GM23338 (cell line): ENCODE measurements around the gene MUCL3. TPM values are rescaled to one million over a fixed set of nuclear protein-coding genes. Genes with fewer than 3 reads are reported as not detected.

ENCODE experiments used
- ATAC-seq: fragments of 200-7000 bp; cut with Tn5 transposase; 3 replicates; pipeline ENCODE4 v1.9.1; 2020
- DNase-seq: peaks from one replicate; pipeline ENCODE4 v3.0.0-alpha.2; 2015; ENCODE audit warnings: low spot score
- H2AFZ ChIP-seq: fragments of 200-600 bp; sonication (generic); 2 replicates; pipeline ENCODE4 v1.8.0; 2016; ENCODE audit warnings: antibody characterized with exemption, mild to moderate bottlenecking, moderate library complexity
- H3F3A ChIP-seq: fragments of 200-600 bp; sonication (generic); replicated peaks from 2 replicates; pipeline ENCODE4 v1.8.0; 2017; ENCODE audit warnings: antibody characterized with exemption, mixed run types, low read depth
- H3K27ac ChIP-seq: fragments of 200-600 bp; sonication (generic); 2 replicates; pipeline ENCODE4 v1.6.1; 2016; ENCODE audit warnings: low read depth
- H3K27me3 ChIP-seq: fragments of 200-600 bp; sonication (generic); 2 replicates; pipeline ENCODE4 v1.8.0; 2016; ENCODE audit warnings: mild to moderate bottlenecking, mixed run types, moderate library complexity; ENCODE audit not compliant: insufficient read depth
- H3K36me3 ChIP-seq: fragments of 200-600 bp; sonication (generic); 2 replicates; pipeline ENCODE4 v1.8.0; 2016; ENCODE audit warnings: mild to moderate bottlenecking; ENCODE audit not compliant: insufficient read depth
- H3K4me1 ChIP-seq: fragments of 200-600 bp; sonication (generic); 2 replicates; pipeline ENCODE4 v1.8.0; 2016; ENCODE audit warnings: mild to moderate bottlenecking, moderate library complexity; ENCODE audit not compliant: insufficient read depth
- H3K4me2 ChIP-seq: fragments of 200-600 bp; sonication (generic); 2 replicates; pipeline ENCODE4 v1.7.1; 2017; ENCODE audit warnings: mixed run types
- H3K4me3 ChIP-seq: fragments of 200-600 bp; sonication (generic); 2 replicates; pipeline ENCODE4 v1.6.1; 2016; ENCODE audit warnings: mixed run types
- H3K79me2 ChIP-seq: fragments of 200-600 bp; sonication (generic); replicated peaks from 2 replicates; pipeline ENCODE4 v1.8.0; 2017; ENCODE audit warnings: mild to moderate bottlenecking; ENCODE audit not compliant: insufficient read depth
- H3K9me2 ChIP-seq: fragments of 200-600 bp; sonication (generic); 2 replicates; pipeline ENCODE4 v1.8.0; 2017; ENCODE audit not compliant: insufficient read depth
- H4K20me1 ChIP-seq: fragments of 200-600 bp; sonication (generic); replicated peaks from 2 replicates; pipeline ENCODE4 v1.8.0; 2017; ENCODE audit warnings: mild to moderate bottlenecking; ENCODE audit not compliant: insufficient read depth
- H3K27ac Mint-ChIP-seq: 2 replicates; pipeline ENCODE4 v1.8.0; 2020; ENCODE audit warnings: inconsistent platforms, mild to moderate bottlenecking, moderate library complexity, mixed read lengths
- H3K27me3 Mint-ChIP-seq: 3 replicates; pipeline ENCODE4 v1.8.0; 2022; ENCODE audit warnings: low read depth, mild to moderate bottlenecking, moderate library complexity, mixed read lengths, inconsistent platforms; ENCODE audit not compliant: insufficient read depth, poor library complexity
- H3K36me3 Mint-ChIP-seq: 3 replicates; pipeline ENCODE4 v1.8.0; 2021; ENCODE audit warnings: low read depth, mild to moderate bottlenecking, inconsistent platforms, moderate library complexity, mixed read lengths
- H3K4me1 Mint-ChIP-seq: 3 replicates; pipeline ENCODE4 v1.8.0; 2020; ENCODE audit warnings: mild to moderate bottlenecking, inconsistent platforms, mixed read lengths
- H3K4me3 Mint-ChIP-seq: 3 replicates; pipeline ENCODE4 v1.8.0; 2021; ENCODE audit warnings: moderate library complexity, mild to moderate bottlenecking, inconsistent platforms, mixed read lengths
- H3K9me3 Mint-ChIP-seq: 3 replicates; pipeline ENCODE4 v1.8.0; 2020; ENCODE audit warnings: moderate library complexity, mild to moderate bottlenecking, inconsistent platforms, mixed read lengths
- EZH2phosphoT487 ChIP-seq: fragments of 200-600 bp; sonication (generic); IDR thresholded peaks from one replicate; pipeline ENCODE4 v1.8.1; 2018; ENCODE audit warnings: antibody characterized with exemption; ENCODE audit not compliant: unreplicated experiment
- NANOG ChIP-seq: IDR thresholded peaks from 2 replicates; pipeline ENCODE4 v1.6.1; 2016; ENCODE audit warnings: antibody characterized with exemption, borderline replicate concordance
- POLR2AphosphoS5 ChIP-seq: IDR thresholded peaks from 2 replicates; pipeline ENCODE4 v1.6.1; 2016; ENCODE audit warnings: antibody characterized with exemption, low read depth
- STAT1 ChIP-seq: IDR thresholded peaks from one replicate; pipeline ENCODE4 v1.6.1; 2016; ENCODE audit warnings: antibody characterized with exemption; ENCODE audit not compliant: unreplicated experiment
- ZNF114 ChIP-seq: fragments of 250-450 bp; sonication (Bioruptor Pico); IDR thresholded peaks from 2 replicates; pipeline ENCODE4 v1.5.0; 2020; ENCODE audit warnings: mild to moderate bottlenecking, moderate library complexity
- ZNF331 ChIP-seq: fragments of 250-450 bp; sonication (Bioruptor Pico); IDR thresholded peaks from 2 replicates; pipeline ENCODE4 v1.5.0; 2020; ENCODE audit warnings: low read depth, mild to moderate bottlenecking, moderate library complexity
- polyA plus RNA-seq: library from polyadenylated mRNA; unstranded; fragments of >200 nt; fragmentation: Nextera tagmentation; extraction: Ambion mirVana; gene quantifications from 2 replicates; pipeline ENCODE4 v1.2.1, GENCODE V29; 2016
- total RNA-seq: library from RNA; depleted of rRNA; stranded (reverse); fragments of >200 nt; shearing (Covaris generic); gene quantifications from 2 replicates; pipeline ENCODE4 v1.2.3, GENCODE V29; 2014
- TF ChIP-seq, protein P1 (sequence below): IDR thresholded peaks from 2 replicates; pipeline ENCODE4 v1.6.1; 2016; ENCODE audit warnings: antibody characterized with exemption
- TF ChIP-seq, protein P2 (sequence below): IDR thresholded peaks from one replicate; pipeline ENCODE4 v1.6.1; 2018; ENCODE audit warnings: antibody characterized with exemption; ENCODE audit not compliant: unreplicated experiment

The MUCL3 gene
- total and polyA plus RNA-seq, 2 experiments from 2014 or later: 0.32 TPM; not detected in 1

DNA sequence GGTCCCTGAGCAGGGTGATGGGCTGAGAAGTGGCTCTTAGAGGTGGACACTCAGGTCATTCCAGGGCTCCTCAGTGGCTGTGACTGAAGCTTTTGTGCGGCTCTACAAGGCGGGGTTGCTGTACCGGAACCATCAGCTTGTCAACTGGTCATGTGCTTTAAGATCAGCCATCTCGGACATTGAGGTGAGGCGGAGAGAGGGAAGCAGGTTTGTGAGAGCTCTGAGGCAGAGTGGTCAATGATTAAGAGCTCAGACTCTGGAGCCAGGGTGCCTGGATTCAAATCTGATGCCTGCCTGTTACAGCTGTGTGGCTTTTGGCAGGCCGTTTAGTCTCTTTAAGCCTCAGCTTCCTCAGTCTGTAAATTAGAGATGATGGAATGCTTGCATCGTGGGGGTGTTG is 23.7 kb upstream of the MUCL3 start:
- Histone ChIP-seq H3F3A (0 out of 2 replicates have a peak, but pooled peaks cover 17% of the 10 kb centered on the region), H3K4me3 (no peak overlapping the region), H3K4me2 (no peak overlapping the region), H3K27me3 (no peaks in the 10 kb centered on the region), H4K20me1 (no peaks in the 10 kb centered on the region), H3K9me2 (no peaks in the 10 kb centered on the region), H3K27ac (no peak overlapping the region), H3K36me3 (peaks cover 7% of the 10 kb centered on the region; the same call in 1 of the 2 replicates), H3K79me2 (no peaks in the 10 kb centered on the region), H2AFZ (no peak overlapping the region), H3K4me1 (peaks cover 8% of the 10 kb centered on the region; the same call in 1 of the 2 replicates)
- H3K36me3 Mint-ChIP-seq: peaks cover 64% of the 10 kb centered on the region
- H3K27me3 Mint-ChIP-seq: peaks cover 18% of the 10 kb centered on the region
- H3K27ac Mint-ChIP-seq: no peak overlapping the region
- no peak overlapping the region for H3K4me3 Mint-ChIP-seq
- H3K4me1 Mint-ChIP-seq: peaks cover 16% of the 10 kb centered on the region
- TF ChIP-seq POLR2AphosphoS5 (no peak), EZH2phosphoT487 (no peak), NANOG (no peak), ZNF114 (no peak)
- DNase-seq: no peak
- no peaks in the 10 kb centered on the region; the same call in 2 of the 3 replicates for H3K9me3 Mint-ChIP-seq
- no peak for ATAC-seq

DNA sequence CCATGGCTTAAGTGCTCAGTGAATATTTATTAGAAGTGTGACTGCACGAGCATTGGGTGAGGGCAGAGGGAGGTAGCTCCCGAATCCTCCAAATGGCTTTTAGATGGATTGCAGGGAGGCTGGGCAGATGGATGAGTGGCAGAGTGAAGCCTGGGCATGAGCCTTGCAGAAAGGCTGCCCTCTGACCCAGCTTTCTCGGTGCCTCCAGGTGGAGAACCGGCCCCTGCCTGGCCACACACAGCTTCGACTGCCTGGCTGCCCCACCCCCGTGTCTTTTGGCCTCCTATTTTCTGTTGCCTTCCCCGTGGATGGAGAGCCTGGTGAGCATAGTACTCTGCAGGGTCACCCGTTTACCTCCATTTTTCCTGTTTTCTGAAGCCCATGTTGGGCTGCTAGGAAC is 23.3 kb upstream of the MUCL3 start:
- TF ChIP-seq POLR2AphosphoS5 (no peak), ZNF331 (CRISPR knock-in tag) (no peak), STAT1 (no peak), ZNF114 (no peak)
- TF ChIP-seq, protein P1, sequence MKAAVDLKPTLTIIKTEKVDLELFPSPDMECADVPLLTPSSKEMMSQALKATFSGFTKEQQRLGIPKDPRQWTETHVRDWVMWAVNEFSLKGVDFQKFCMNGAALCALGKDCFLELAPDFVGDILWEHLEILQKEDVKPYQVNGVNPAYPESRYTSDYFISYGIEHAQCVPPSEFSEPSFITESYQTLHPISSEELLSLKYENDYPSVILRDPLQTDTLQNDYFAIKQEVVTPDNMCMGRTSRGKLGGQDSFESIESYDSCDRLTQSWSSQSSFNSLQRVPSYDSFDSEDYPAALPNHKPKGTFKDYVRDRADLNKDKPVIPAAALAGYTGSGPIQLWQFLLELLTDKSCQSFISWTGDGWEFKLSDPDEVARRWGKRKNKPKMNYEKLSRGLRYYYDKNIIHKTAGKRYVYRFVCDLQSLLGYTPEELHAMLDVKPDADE: no peak
- TF ChIP-seq, protein P2, sequence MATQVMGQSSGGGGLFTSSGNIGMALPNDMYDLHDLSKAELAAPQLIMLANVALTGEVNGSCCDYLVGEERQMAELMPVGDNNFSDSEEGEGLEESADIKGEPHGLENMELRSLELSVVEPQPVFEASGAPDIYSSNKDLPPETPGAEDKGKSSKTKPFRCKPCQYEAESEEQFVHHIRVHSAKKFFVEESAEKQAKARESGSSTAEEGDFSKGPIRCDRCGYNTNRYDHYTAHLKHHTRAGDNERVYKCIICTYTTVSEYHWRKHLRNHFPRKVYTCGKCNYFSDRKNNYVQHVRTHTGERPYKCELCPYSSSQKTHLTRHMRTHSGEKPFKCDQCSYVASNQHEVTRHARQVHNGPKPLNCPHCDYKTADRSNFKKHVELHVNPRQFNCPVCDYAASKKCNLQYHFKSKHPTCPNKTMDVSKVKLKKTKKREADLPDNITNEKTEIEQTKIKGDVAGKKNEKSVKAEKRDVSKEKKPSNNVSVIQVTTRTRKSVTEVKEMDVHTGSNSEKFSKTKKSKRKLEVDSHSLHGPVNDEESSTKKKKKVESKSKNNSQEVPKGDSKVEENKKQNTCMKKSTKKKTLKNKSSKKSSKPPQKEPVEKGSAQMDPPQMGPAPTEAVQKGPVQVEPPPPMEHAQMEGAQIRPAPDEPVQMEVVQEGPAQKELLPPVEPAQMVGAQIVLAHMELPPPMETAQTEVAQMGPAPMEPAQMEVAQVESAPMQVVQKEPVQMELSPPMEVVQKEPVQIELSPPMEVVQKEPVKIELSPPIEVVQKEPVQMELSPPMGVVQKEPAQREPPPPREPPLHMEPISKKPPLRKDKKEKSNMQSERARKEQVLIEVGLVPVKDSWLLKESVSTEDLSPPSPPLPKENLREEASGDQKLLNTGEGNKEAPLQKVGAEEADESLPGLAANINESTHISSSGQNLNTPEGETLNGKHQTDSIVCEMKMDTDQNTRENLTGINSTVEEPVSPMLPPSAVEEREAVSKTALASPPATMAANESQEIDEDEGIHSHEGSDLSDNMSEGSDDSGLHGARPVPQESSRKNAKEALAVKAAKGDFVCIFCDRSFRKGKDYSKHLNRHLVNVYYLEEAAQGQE: no peak
- H3K27me3 Mint-ChIP-seq: peaks cover 21% of the 10 kb centered on the region
- Histone ChIP-seq H3K79me2 (no peaks in the 10 kb centered on the region), H3K27me3 (no peaks in the 10 kb centered on the region), H3K4me2 (no peak overlapping the region), H3K4me3 (no peak overlapping the region), H2AFZ (no peak overlapping the region), H3K9me2 (no peaks in the 10 kb centered on the region), H4K20me1 (no peaks in the 10 kb centered on the region), H3K4me1 (peaks cover 8% of the 10 kb centered on the region; the same call in 1 of the 2 replicates), H3K36me3 (peaks cover 3% of the 10 kb centered on the region; the same call in 1 of the 2 replicates), H3F3A (0 out of 2 replicates have a peak, but pooled peaks cover 17% of the 10 kb centered on the region), H3K27ac (no peak overlapping the region)
- H3K36me3 Mint-ChIP-seq: peaks cover 64% of the 10 kb centered on the region
- ATAC-seq: no peak
- peaks cover 20% of the 10 kb centered on the region for H3K4me1 Mint-ChIP-seq
- peak overlapping the region; percentile 18; the same call in 1 of the 2 replicates for H3K27ac Mint-ChIP-seq
- H3K9me3 Mint-ChIP-seq: no peaks in the 10 kb centered on the region; the same call in 2 of the 3 replicates
- DNase-seq: no peak
- no peak overlapping the region for H3K4me3 Mint-ChIP-seq
